ENCODE results near the gene HELZ. TPM values are rescaled to one million over a fixed set of nuclear protein-coding genes. Genes with fewer than 3 reads are reported as not detected.

The HELZ gene
- total RNA-seq, 1 experiment from 2014 or later: 31.3 TPM

GRCh38 chr17:67278363-67278762 lies 33.4 kb upstream of the HELZ start:
- ATAC-seq (no peak), DNase-seq (no peak)
- Histone ChIP-seq H3K27ac (ENCODE audit: low read length) (no peak overlapping the region), H3K36me3 (ENCODE audit: low read depth, low read length) (no peaks in the 10 kb centered on the region), H3K27me3 (ENCODE audit: low read length) (no peaks in the 10 kb centered on the region), H3K9me2 (replicated peaks; ENCODE audit: low read length) (no peaks in the 10 kb centered on the region), H3K4me3 (ENCODE audit: low read length) (no peak overlapping the region), H3K4me1 (ENCODE audit: insufficient read depth, low read length) (peaks cover 6% of the 10 kb centered on the region), H3K4me2 (ENCODE audit: low read length) (no peak overlapping the region), H2AFZ (ENCODE audit: low read length) (no peak overlapping the region), H4K20me1 (ENCODE audit: low read length) (no peaks in the 10 kb centered on the region), H3K79me2 (ENCODE audit: low read length) (no peaks in the 10 kb centered on the region), H3K9ac (ENCODE audit: low read length) (no peak overlapping the region), H3F3A (ENCODE audit: low read length, unreplicated experiment) (no peaks in the 10 kb centered on the region), H3K9me3 (ENCODE audit: low read length) (no peaks in the 10 kb centered on the region)
- intact Hi-C loops (cut with micrococcal nuclease): loop anchor here (5.0 kb wide), 1 partner anchor 59 kb away; no protein-coding TSS in a partner anchor
- ChIA-PET CTCF (interaction anchor here (0.6 kb wide), 1 partner anchor 442 kb away, joined by 11 read pairs; no protein-coding TSS in a partner anchor), POLR2A (ENCODE audit: unreplicated experiment) (no interaction called here)
- BruUV-seq (replicated peaks): no TSS peak
- TF ChIP-seq, protein P1, sequence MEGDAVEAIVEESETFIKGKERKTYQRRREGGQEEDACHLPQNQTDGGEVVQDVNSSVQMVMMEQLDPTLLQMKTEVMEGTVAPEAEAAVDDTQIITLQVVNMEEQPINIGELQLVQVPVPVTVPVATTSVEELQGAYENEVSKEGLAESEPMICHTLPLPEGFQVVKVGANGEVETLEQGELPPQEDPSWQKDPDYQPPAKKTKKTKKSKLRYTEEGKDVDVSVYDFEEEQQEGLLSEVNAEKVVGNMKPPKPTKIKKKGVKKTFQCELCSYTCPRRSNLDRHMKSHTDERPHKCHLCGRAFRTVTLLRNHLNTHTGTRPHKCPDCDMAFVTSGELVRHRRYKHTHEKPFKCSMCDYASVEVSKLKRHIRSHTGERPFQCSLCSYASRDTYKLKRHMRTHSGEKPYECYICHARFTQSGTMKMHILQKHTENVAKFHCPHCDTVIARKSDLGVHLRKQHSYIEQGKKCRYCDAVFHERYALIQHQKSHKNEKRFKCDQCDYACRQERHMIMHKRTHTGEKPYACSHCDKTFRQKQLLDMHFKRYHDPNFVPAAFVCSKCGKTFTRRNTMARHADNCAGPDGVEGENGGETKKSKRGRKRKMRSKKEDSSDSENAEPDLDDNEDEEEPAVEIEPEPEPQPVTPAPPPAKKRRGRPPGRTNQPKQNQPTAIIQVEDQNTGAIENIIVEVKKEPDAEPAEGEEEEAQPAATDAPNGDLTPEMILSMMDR (conservative IDR thresholded peaks at IDR 0.05; ENCODE audit: low read depth, low read length): no peak
- no peak for TF ChIP-seq EZH2 (IDR thresholded peaks at IDR 0.05; ENCODE audit: low read length, unreplicated experiment)
- TF ChIP-seq EZH2phosphoT487 (IDR thresholded peaks at IDR 0.05; ENCODE audit: borderline replicate concordance, low read length): no peak

GRCh38 chr17:67276075-67276474 lies 31.1 kb upstream of the HELZ start:
- no peaks in the 10 kb centered on the region for H3F3A ChIP-seq (ENCODE audit: low read length, unreplicated experiment)
- ChIA-PET POLR2A (ENCODE audit: unreplicated experiment) (no interaction called here), CTCF (no interaction called here)
- no peaks in the 10 kb centered on the region for H3K79me2 ChIP-seq (ENCODE audit: low read length)
- H3K4me2 ChIP-seq (ENCODE audit: low read length): no peak overlapping the region
- H3K27me3 ChIP-seq (ENCODE audit: low read length): no peaks in the 10 kb centered on the region
- intact Hi-C loops (cut with micrococcal nuclease): loop anchor here (5.0 kb wide), 1 partner anchor 61 kb away; no protein-coding TSS in a partner anchor
- H3K36me3 ChIP-seq (ENCODE audit: low read depth, low read length): no peaks in the 10 kb centered on the region
- DNase-seq (peak; percentile 65), ATAC-seq (peak; percentile 84)
- no peak overlapping the region for H3K4me3 ChIP-seq (ENCODE audit: low read length)
- no peaks in the 10 kb centered on the region for H3K9me2 ChIP-seq (replicated peaks; ENCODE audit: low read length)
- H4K20me1 ChIP-seq (ENCODE audit: low read length): no peaks in the 10 kb centered on the region
- H2AFZ ChIP-seq (ENCODE audit: low read length): no peak overlapping the region
- H3K27ac ChIP-seq (ENCODE audit: low read length): no peak overlapping the region
- H3K9ac ChIP-seq (ENCODE audit: low read length): no peak overlapping the region
- BruUV-seq (replicated peaks): no TSS peak
- H3K4me1 ChIP-seq (ENCODE audit: insufficient read depth, low read length): no peaks in the 10 kb centered on the region
- H3K9me3 ChIP-seq (ENCODE audit: low read length): no peaks in the 10 kb centered on the region
- no peak for TF ChIP-seq EZH2phosphoT487 (IDR thresholded peaks at IDR 0.05; ENCODE audit: borderline replicate concordance, low read length)
- TF ChIP-seq, protein P1 (conservative IDR thresholded peaks at IDR 0.05; ENCODE audit: low read depth, low read length): peak; percentile 60

GRCh38 chr17:67274466-67274865 lies 29.5 kb upstream of the HELZ start:
- DNase-seq: no peak
- POLR2A ChIA-PET (ENCODE audit: unreplicated experiment): no interaction called here
- Histone ChIP-seq H4K20me1 (ENCODE audit: low read length) (no peaks in the 10 kb centered on the region), H3K9ac (ENCODE audit: low read length) (no peak overlapping the region), H3K27ac (ENCODE audit: low read length) (no peak overlapping the region), H3K9me2 (replicated peaks; ENCODE audit: low read length) (no peaks in the 10 kb centered on the region), H3K9me3 (ENCODE audit: low read length) (no peaks in the 10 kb centered on the region), H2AFZ (ENCODE audit: low read length) (no peak overlapping the region), H3F3A (ENCODE audit: low read length, unreplicated experiment) (no peaks in the 10 kb centered on the region), H3K79me2 (ENCODE audit: low read length) (no peaks in the 10 kb centered on the region), H3K4me3 (ENCODE audit: low read length) (no peak overlapping the region), H3K27me3 (ENCODE audit: low read length) (no peaks in the 10 kb centered on the region), H3K4me1 (ENCODE audit: insufficient read depth, low read length) (no peaks in the 10 kb centered on the region), H3K36me3 (ENCODE audit: low read depth, low read length) (no peaks in the 10 kb centered on the region), H3K4me2 (ENCODE audit: low read length) (no peak overlapping the region)
- CTCF ChIA-PET: no interaction called here
- TF ChIP-seq EZH2 (IDR thresholded peaks at IDR 0.05; ENCODE audit: low read length, unreplicated experiment) (no peak), EZH2phosphoT487 (IDR thresholded peaks at IDR 0.05; ENCODE audit: borderline replicate concordance, low read length) (no peak)
- TF ChIP-seq, protein P1 (conservative IDR thresholded peaks at IDR 0.05; ENCODE audit: low read depth, low read length): no peak
- intact Hi-C loops (cut with micrococcal nuclease): no loop called here
- ATAC-seq: no peak
- BruUV-seq (replicated peaks): no TSS peak

Data from PC-3 (cell line).